Karpas-422 (cell line): Measurements from ENCODE around the gene GABRB1. TPM values are rescaled to one million over a fixed set of nuclear protein-coding genes. Genes with fewer than 3 reads are reported as not detected.

Experiments used
- DNase-seq: peaks from one replicate; pipeline ENCODE4 v3.0.0-alpha.2; 2015
- H2AFZ ChIP-seq: fragments of 200-600 bp; sonication (generic); 2 replicates; pipeline ENCODE4 v1.6.1; 2014; ENCODE audit warnings: antibody characterized with exemption, low read length, mixed read lengths
- H3K27ac ChIP-seq: fragments of 200-600 bp; sonication (generic); 2 replicates; pipeline ENCODE4 v1.5.1; 2014; ENCODE audit warnings: mild to moderate bottlenecking, low read length, moderate library complexity
- H3K27me3 ChIP-seq: fragments of 200-600 bp; sonication (generic); 2 replicates; pipeline ENCODE4 v1.6.1; 2014; ENCODE audit warnings: low read length, mixed read lengths
- H3K36me3 ChIP-seq: fragments of 200-600 bp; sonication (generic); 2 replicates; pipeline ENCODE4 v1.6.1; 2014; ENCODE audit warnings: low read length, mixed read lengths; ENCODE audit not compliant: insufficient read depth
- H3K4me1 ChIP-seq: fragments of 200-600 bp; sonication (generic); 2 replicates; pipeline ENCODE4 v1.6.1; 2014; ENCODE audit warnings: mild to moderate bottlenecking, low read length, mixed read lengths
- H3K4me2 ChIP-seq: fragments of 200-600 bp; sonication (generic); 2 replicates; pipeline ENCODE4 v1.6.1; 2014; ENCODE audit warnings: low read length, low read depth, mild to moderate bottlenecking; ENCODE audit not compliant: poor library complexity, severe bottlenecking
- H3K4me3 ChIP-seq: fragments of 200-600 bp; sonication (generic); 2 replicates; pipeline ENCODE4 v1.5.1; 2014; ENCODE audit warnings: mild to moderate bottlenecking, antibody characterized with exemption, low read length, mixed read lengths
- H3K79me2 ChIP-seq: fragments of 200-600 bp; sonication (generic); 2 replicates; pipeline ENCODE4 v1.6.1; 2014; ENCODE audit warnings: mild to moderate bottlenecking, low read length, mixed read lengths
- H3K9ac ChIP-seq: fragments of 200-600 bp; sonication (generic); 2 replicates; pipeline ENCODE4 v1.6.0; 2014; ENCODE audit warnings: low read length
- H3K9me2 ChIP-seq: fragments of 200-600 bp; sonication (generic), shearing (Covaris generic); replicated peaks from 2 replicates; pipeline ENCODE4 v1.6.0; 2014; ENCODE audit warnings: mild to moderate bottlenecking, low read length, moderate library complexity; ENCODE audit not compliant: insufficient read depth
- H3K9me3 ChIP-seq: fragments of 300-700, 200-600 bp; sonication (generic); 2 replicates; pipeline ENCODE4 v1.6.1; 2014; ENCODE audit warnings: low read length, mixed read lengths
- H4K20me1 ChIP-seq: fragments of 200-600 bp; sonication (generic); 2 replicates; pipeline ENCODE4 v1.6.1; 2014; ENCODE audit warnings: mild to moderate bottlenecking, antibody characterized with exemption, low read length, low read depth; ENCODE audit not compliant: insufficient read depth
- total RNA-seq: library from RNA; depleted of rRNA; stranded (reverse); fragments of >200 nt; shearing (Covaris generic); gene quantifications from 2 replicates; pipeline ENCODE4 v1.2.3, GENCODE V29; 2014; ENCODE audit warnings: low replicate concordance

Gene GABRB1
- total RNA-seq, 1 experiment from 2014 or later, result not detected

GRCh38 chr4:47213106-47213505 is 181.7 kb downstream of the GABRB1 start:
- Histone ChIP-seq H3K4me3 (no peak overlapping the region), H3K4me1 (no peaks in the 10 kb centered on the region), H4K20me1 (no peaks in the 10 kb centered on the region), H3K27me3 (no peaks in the 10 kb centered on the region), H3K4me2 (no peak overlapping the region), H3K9me2 (no peaks in the 10 kb centered on the region), H3K9me3 (no peaks in the 10 kb centered on the region), H3K36me3 (no peaks in the 10 kb centered on the region), H2AFZ (no peak overlapping the region), H3K9ac (no peak overlapping the region), H3K79me2 (no peaks in the 10 kb centered on the region), H3K27ac (no peak overlapping the region)
- DNase-seq, result no peak

- H3K9ac ChIP-seq, result no peak overlapping the region
- no peak overlapping the region for H3K4me2 ChIP-seq
- H3K9me2 ChIP-seq, result no peaks in the 10 kb centered on the region
- H3K4me3 ChIP-seq, result no peak overlapping the region
- H2AFZ ChIP-seq, result no peak overlapping the region
- no peaks in the 10 kb centered on the region for H3K9me3 ChIP-seq
- no peak for DNase-seq
- H3K4me1 ChIP-seq, result no peaks in the 10 kb centered on the region
- H4K20me1 ChIP-seq, result no peaks in the 10 kb centered on the region
- H3K27me3 ChIP-seq, result no peaks in the 10 kb centered on the region
- no peaks in the 10 kb centered on the region for H3K79me2 ChIP-seq
- H3K27ac ChIP-seq, result no peak overlapping the region
- H3K36me3 ChIP-seq, result no peaks in the 10 kb centered on the region
These were observed 182.2 kb downstream of the GABRB1 start for GRCh38 chr4:47213539-47213938.

DNA sequence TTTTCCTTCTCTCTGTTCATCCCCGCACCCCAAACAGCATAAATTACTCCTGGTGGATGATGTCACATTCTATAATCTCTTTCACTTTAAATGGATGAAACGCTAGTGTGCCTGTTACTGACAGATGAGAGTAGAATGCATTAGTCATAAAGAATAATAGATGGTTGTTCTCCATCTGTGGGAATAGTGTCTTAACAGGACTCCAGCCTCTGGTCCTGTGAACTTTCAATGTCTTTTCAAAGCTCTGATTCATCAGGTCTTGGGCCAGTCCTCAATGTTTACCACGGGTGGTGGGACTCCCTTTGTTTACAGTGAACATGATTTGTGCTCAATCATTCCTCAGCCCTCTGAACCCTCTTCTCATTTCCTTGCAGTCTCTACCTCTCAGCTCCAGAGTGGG is 182.6 kb downstream of the GABRB1 start:
- no peak overlapping the region for H2AFZ ChIP-seq
- no peaks in the 10 kb centered on the region for H3K27me3 ChIP-seq
- no peaks in the 10 kb centered on the region for H3K9me3 ChIP-seq
- no peaks in the 10 kb centered on the region for H3K79me2 ChIP-seq
- no peak overlapping the region for H3K27ac ChIP-seq
- no peaks in the 10 kb centered on the region for H3K9me2 ChIP-seq
- H3K4me2 ChIP-seq, result no peak overlapping the region
- no peak overlapping the region for H3K9ac ChIP-seq
- H3K4me3 ChIP-seq, result no peak overlapping the region
- H3K4me1 ChIP-seq, result no peaks in the 10 kb centered on the region
- DNase-seq, result no peak
- no peaks in the 10 kb centered on the region for H3K36me3 ChIP-seq
- no peaks in the 10 kb centered on the region for H4K20me1 ChIP-seq

- Histone ChIP-seq H3K9ac (no peak overlapping the region), H3K27me3 (no peaks in the 10 kb centered on the region), H3K79me2 (no peaks in the 10 kb centered on the region), H3K9me2 (no peaks in the 10 kb centered on the region), H4K20me1 (no peaks in the 10 kb centered on the region), H3K4me1 (no peaks in the 10 kb centered on the region), H3K4me2 (no peak overlapping the region), H3K27ac (no peak overlapping the region), H2AFZ (no peak overlapping the region), H3K4me3 (no peak overlapping the region), H3K9me3 (no peaks in the 10 kb centered on the region), H3K36me3 (no peaks in the 10 kb centered on the region)
- DNase-seq, result no peak
These were observed 184.4 kb downstream of the GABRB1 start for GRCh38 chr4:47215759-47216158.

GRCh38 chr4:47217291-47217690 is 185.9 kb downstream of the GABRB1 start:
- Histone ChIP-seq H3K4me1 (no peaks in the 10 kb centered on the region), H3K4me3 (no peak overlapping the region), H3K79me2 (no peaks in the 10 kb centered on the region), H3K27ac (no peak overlapping the region), H3K9me2 (no peaks in the 10 kb centered on the region), H3K27me3 (no peaks in the 10 kb centered on the region), H3K36me3 (no peaks in the 10 kb centered on the region), H3K9ac (no peak overlapping the region), H4K20me1 (no peaks in the 10 kb centered on the region), H2AFZ (no peak overlapping the region), H3K4me2 (no peak overlapping the region), H3K9me3 (no peaks in the 10 kb centered on the region)
- no peak for DNase-seq

- H3K4me1 ChIP-seq, result no peaks in the 10 kb centered on the region
- H3K79me2 ChIP-seq, result no peaks in the 10 kb centered on the region
- no peaks in the 10 kb centered on the region for H4K20me1 ChIP-seq
- no peak overlapping the region for H3K4me2 ChIP-seq
- H3K9me2 ChIP-seq, result no peaks in the 10 kb centered on the region
- no peaks in the 10 kb centered on the region for H3K36me3 ChIP-seq
- H3K27ac ChIP-seq, result no peak overlapping the region
- H3K9me3 ChIP-seq, result no peaks in the 10 kb centered on the region
- no peak for DNase-seq
- no peak overlapping the region for H3K9ac ChIP-seq
- no peak overlapping the region for H2AFZ ChIP-seq
- H3K4me3 ChIP-seq, result no peak overlapping the region
- no peaks in the 10 kb centered on the region for H3K27me3 ChIP-seq
These were observed 186.5 kb downstream of the GABRB1 start for GRCh38 chr4:47217884-47218283.

DNA sequence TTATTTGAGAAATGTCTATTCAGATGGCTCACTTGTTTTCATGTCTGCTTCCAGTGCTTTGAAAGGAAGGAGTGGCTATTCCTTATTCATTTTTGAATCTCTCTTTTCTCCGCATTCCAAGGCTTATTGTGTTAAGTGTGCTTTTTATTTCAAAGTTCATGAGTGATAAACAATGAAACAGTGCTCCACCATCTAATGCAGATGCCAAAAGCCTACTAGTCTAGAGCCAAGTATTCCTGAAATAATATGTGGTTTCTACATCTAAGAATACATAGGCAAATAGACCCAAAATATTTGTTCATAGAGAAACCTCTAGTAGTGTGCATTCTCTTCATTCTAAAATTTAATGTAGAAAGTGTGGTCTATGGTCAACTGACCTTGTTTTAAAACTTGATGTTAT is 187.3 kb downstream of the GABRB1 start:
- Histone ChIP-seq H3K36me3 (no peaks in the 10 kb centered on the region), H3K79me2 (no peaks in the 10 kb centered on the region), H3K27ac (no peak overlapping the region), H4K20me1 (no peaks in the 10 kb centered on the region), H3K4me1 (no peaks in the 10 kb centered on the region), H3K9me2 (no peaks in the 10 kb centered on the region), H3K27me3 (no peaks in the 10 kb centered on the region), H3K9me3 (no peaks in the 10 kb centered on the region), H3K4me3 (no peak overlapping the region), H2AFZ (no peak overlapping the region), H3K4me2 (no peak overlapping the region), H3K9ac (no peak overlapping the region)
- DNase-seq, result no peak

GRCh38 chr4:47219586-47219985 is 188.2 kb downstream of the GABRB1 start:
- H3K27me3 ChIP-seq, result no peaks in the 10 kb centered on the region
- no peaks in the 10 kb centered on the region for H3K4me1 ChIP-seq
- H4K20me1 ChIP-seq, result no peaks in the 10 kb centered on the region
- no peak for DNase-seq
- no peaks in the 10 kb centered on the region for H3K36me3 ChIP-seq
- no peaks in the 10 kb centered on the region for H3K9me2 ChIP-seq
- no peak overlapping the region for H3K9ac ChIP-seq
- H3K4me2 ChIP-seq, result no peak overlapping the region
- no peaks in the 10 kb centered on the region for H3K9me3 ChIP-seq
- H3K4me3 ChIP-seq, result no peak overlapping the region
- H2AFZ ChIP-seq, result no peak overlapping the region
- no peaks in the 10 kb centered on the region for H3K79me2 ChIP-seq
- no peak overlapping the region for H3K27ac ChIP-seq

- H3K27ac ChIP-seq, result no peak overlapping the region
- no peak overlapping the region for H3K4me3 ChIP-seq
- H3K4me1 ChIP-seq, result no peaks in the 10 kb centered on the region
- no peaks in the 10 kb centered on the region for H3K9me2 ChIP-seq
- H3K27me3 ChIP-seq, result no peaks in the 10 kb centered on the region
- no peaks in the 10 kb centered on the region for H3K9me3 ChIP-seq
- H3K36me3 ChIP-seq, result no peaks in the 10 kb centered on the region
- no peaks in the 10 kb centered on the region for H4K20me1 ChIP-seq
- no peak overlapping the region for H3K9ac ChIP-seq
- DNase-seq, result no peak
- H2AFZ ChIP-seq, result no peak overlapping the region
- H3K4me2 ChIP-seq, result no peak overlapping the region
- H3K79me2 ChIP-seq, result no peaks in the 10 kb centered on the region
These were observed 190.4 kb downstream of the GABRB1 start for GRCh38 chr4:47221721-47222120.
